ENCODE data around the gene LAS1L.

DNA sequence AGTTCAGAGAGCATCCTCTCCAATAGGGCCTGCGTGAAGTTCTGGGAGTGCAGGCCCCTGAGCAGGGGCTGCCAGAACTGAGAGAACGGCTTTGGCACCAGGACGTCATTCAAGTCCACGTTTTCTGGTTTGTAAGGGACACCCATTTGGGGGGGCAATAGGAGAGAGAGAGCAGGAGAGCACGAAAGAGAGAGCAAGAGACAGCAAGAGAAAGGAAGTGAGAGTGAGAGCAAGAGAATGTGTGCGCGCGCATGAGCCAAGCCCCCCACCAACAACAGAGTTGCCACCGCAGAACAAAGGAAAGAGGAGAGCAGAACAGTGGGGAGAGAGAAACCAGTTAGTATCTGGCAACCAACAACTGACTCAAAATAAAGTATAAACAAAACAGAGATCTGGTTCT is 10.4 kb downstream of the LAS1L start:
- TF ChIP-seq CTCF (IDR thresholded peaks at IDR 0.05; ENCODE audit: low read length): no peak
- no peak for TF ChIP-seq EZH2 (optimal IDR thresholded peaks at IDR 0.05; ENCODE audit: low read depth, low read length)
